Endothelial cell of umbilical vein (primary cell): ENCODE measurements around the gene TMEM229B. TPM values are rescaled to one million over a fixed set of nuclear protein-coding genes. Genes with fewer than 3 reads are reported as not detected.
A peak's percentile ranks its signal among the peaks of the same experiment; 100 is the strongest.

Experiments
- BruUV-seq: library from RNA; stranded (reverse); fragments of 400-500 nt; replicated peaks from 2 replicates; lab custom pipeline; 2021; lab: Mats Ljungman, UMichigan
- CTCF ChIA-PET: fragments of 300-600, 350-600 bp; sonication (Branson Sonifier 250); formaldehyde crosslinking; loops from one replicate; lab custom pipeline; 2021; ENCODE audit warnings: antibody characterized with exemption, inconsistent platforms; lab: Charles Lee
- POLR2A ChIA-PET: fragments of 300-600, 350-600 bp; sonication (Branson Sonifier 250); formaldehyde crosslinking; loops from one replicate; lab custom pipeline; 2021; ENCODE audit warnings: antibody characterized with exemption, inconsistent platforms; lab: Charles Lee
- DNase-seq: peaks from one replicate; pipeline ENCODE4 v3.0.0-alpha.2; 2011; ENCODE audit warnings: low read depth, low spot score
- FAIRE-seq: peaks from 2 replicates; lab custom pipeline; 2011; peaks lifted over from hg19 to GRCh38; lab: Jason Lieb, UNC
- H2AFZ ChIP-seq: 2 replicates; pipeline ENCODE4 v1.6.0; 2012; ENCODE audit warnings: low read depth, low read length, control low read depth, inconsistent platforms
- H3K27ac ChIP-seq: 2 replicates; pipeline ENCODE4 v1.5.1; 2011; ENCODE audit warnings: low read depth, mild to moderate bottlenecking, control low read depth, low read length, moderate library complexity; ENCODE audit not compliant: insufficient read depth
- H3K27me3 ChIP-seq, 2 experiments: 2 replicates each; pipeline versions ENCODE4 v1.6.0 to v1.6.1; 2011; ENCODE audit warnings: low read length in 2 of 2, mixed read lengths in 1 of 2; ENCODE audit not compliant: control insufficient read depth in 2 of 2, insufficient read depth in 2 of 2
- H3K36me3 ChIP-seq, 2 experiments: 2 replicates in 1 of 2; 3 replicates in 1 of 2; pipeline ENCODE4 v1.5.1; 2011; ENCODE audit warnings: low read length in 2 of 2, mild to moderate bottlenecking in 1 of 2, moderate library complexity in 1 of 2; ENCODE audit not compliant: control insufficient read depth in 2 of 2, insufficient read depth in 2 of 2; ENCODE audit errors: extremely low read depth in 1 of 2
- H3K4me1 ChIP-seq: 3 replicates; pipeline ENCODE4 v1.5.1; 2011; ENCODE audit warnings: mild to moderate bottlenecking, low read length; ENCODE audit not compliant: control insufficient read depth, insufficient read depth; ENCODE audit errors: extremely low read depth
- H3K4me2 ChIP-seq: 2 replicates; pipeline ENCODE4 v1.6.1; 2011; ENCODE audit warnings: low read length, control low read depth, mixed read lengths; ENCODE audit not compliant: insufficient read depth
- H3K4me3 ChIP-seq, 3 experiments: fragments of 200-600 bp in 1 of 3; sonication (generic), shearing (Covaris generic) in 1 of 3; replicated peaks in 1 of 3; 2 replicates each; pipeline ENCODE4 v1.5.1; 2011 to 2016; ENCODE audit warnings: control low read depth in 3 of 3, low read length in 3 of 3, mild to moderate bottlenecking in 2 of 3, inconsistent platforms in 1 of 3, low read depth in 1 of 3, moderate library complexity in 1 of 3; ENCODE audit not compliant: insufficient read depth in 1 of 3
- H3K79me2 ChIP-seq: 2 replicates; pipeline ENCODE4 v1.6.0; 2012; ENCODE audit warnings: low read length, inconsistent platforms; ENCODE audit not compliant: control insufficient read depth, insufficient read depth
- H3K9ac ChIP-seq: replicated peaks from 2 replicates; pipeline ENCODE3; 2011; ENCODE audit warnings: low read length, control low read depth; ENCODE audit not compliant: insufficient read depth; ENCODE audit errors: extremely low read depth
- H3K9me1 ChIP-seq: replicated peaks from 3 replicates; pipeline ENCODE4 v1.6.0; 2011; ENCODE audit warnings: mild to moderate bottlenecking, low read length; ENCODE audit not compliant: control insufficient read depth, insufficient read depth; ENCODE audit errors: extremely low read depth
- H3K9me3 ChIP-seq: replicated peaks from 2 replicates; pipeline ENCODE4 v1.5.1; 2012; ENCODE audit warnings: low read length, inconsistent platforms; ENCODE audit not compliant: control insufficient read depth, insufficient read depth
- H4K20me1 ChIP-seq: replicated peaks from 2 replicates; pipeline ENCODE3; 2011; ENCODE audit warnings: mild to moderate bottlenecking, low read length; ENCODE audit not compliant: control insufficient read depth, insufficient read depth; ENCODE audit errors: extremely low read depth
- EZH2 ChIP-seq: IDR thresholded peaks from 2 replicates; pipeline ENCODE4 v1.6.1; 2012; ENCODE audit warnings: borderline replicate concordance, low read depth, mild to moderate bottlenecking, moderate library complexity, low read length, inconsistent platforms; ENCODE audit not compliant: severe bottlenecking
- FOS ChIP-seq: IDR thresholded peaks from 2 replicates; pipeline ENCODE4 v1.6.1; 2011; ENCODE audit warnings: mild to moderate bottlenecking, low read length, moderate library complexity, borderline replicate concordance; ENCODE audit not compliant: insufficient read depth
- GATA2 ChIP-seq: IDR thresholded peaks from 2 replicates; pipeline ENCODE4 v1.7.0; 2011; ENCODE audit warnings: low read depth, mild to moderate bottlenecking, moderate library complexity, mixed read lengths, low read length; ENCODE audit not compliant: insufficient read length, insufficient read depth
- JUN ChIP-seq: IDR thresholded peaks from 2 replicates; pipeline ENCODE4 v1.6.1; 2011; ENCODE audit warnings: borderline replicate concordance, low read depth; ENCODE audit not compliant: insufficient read length, insufficient read depth
- MYC ChIP-seq: IDR thresholded peaks from one replicate; pipeline ENCODE4 v1.6.1; 2011; ENCODE audit warnings: mild to moderate bottlenecking, low read depth, low read length
- POLR2A ChIP-seq: IDR thresholded peaks from 2 replicates; pipeline ENCODE4 v1.6.1; 2012; ENCODE audit warnings: low read depth, mild to moderate bottlenecking, control low read depth, low read length
- POLR2AphosphoS5 ChIP-seq: IDR thresholded peaks from 2 replicates; pipeline ENCODE4 v1.6.1; 2012; ENCODE audit warnings: low read depth, mild to moderate bottlenecking, control low read depth, low read length, moderate library complexity; ENCODE audit not compliant: insufficient read depth
- dilution Hi-C: fragments of 300-500 bp; cut with MboI; formaldehyde crosslinking; loops from one replicate; pipeline ENCODE4 v1.15.0; 2019; ENCODE audit warnings: low sequenced_read_pairs; ENCODE audit not compliant: extremely low pct_ligation_motif_present
- intact Hi-C: fragments of 100-400 bp; cut with micrococcal nuclease; formaldehyde crosslinking; loops from one replicate; pipeline ENCODE4 v1.10.0; 2022
- polyA plus RNA-seq, 4 experiments: library from polyadenylated mRNA; depleted of rRNA in 3 of 4; stranded (reverse) in 3 of 4; unstranded in 1 of 4; fragments of >200 nt; gene quantifications; 2 replicates each; pipeline versions ENCODE4 v1.2.1 to v1.2.3, GENCODE V29; 2011 to 2012; ENCODE audit warnings: missing spikeins in 1 of 4
- total RNA-seq: library from RNA; stranded (reverse); gene quantifications from 2 replicates; pipeline ENCODE4 v1.2.3, GENCODE V29; 2021
- TF ChIP-seq, protein P1 (sequence below), 2 donors: IDR thresholded peaks; 1 replicate in 1 of 2; 2 replicates in 1 of 2; pipeline ENCODE4 v1.5.1; 2011; ENCODE audit warnings: low read length in 2 of 2, mild to moderate bottlenecking in 2 of 2, moderate library complexity in 2 of 2, control low read depth in 1 of 2, inconsistent platforms in 1 of 2, low read depth in 1 of 2; ENCODE audit not compliant: insufficient read depth in 1 of 2; ENCODE audit errors: extremely low read depth in 1 of 2
- TF ChIP-seq, protein P2 (sequence below): IDR thresholded peaks from 2 replicates; pipeline ENCODE4 v1.6.1; 2011; ENCODE audit not compliant: insufficient read depth, insufficient read length

The TMEM229B gene
- total and polyA plus RNA-seq, 2 donors (not counting 3 experiments of a cell fraction or from before 2014, with no cell fraction given): 0.03 TPM; not detected in 1

DNA sequence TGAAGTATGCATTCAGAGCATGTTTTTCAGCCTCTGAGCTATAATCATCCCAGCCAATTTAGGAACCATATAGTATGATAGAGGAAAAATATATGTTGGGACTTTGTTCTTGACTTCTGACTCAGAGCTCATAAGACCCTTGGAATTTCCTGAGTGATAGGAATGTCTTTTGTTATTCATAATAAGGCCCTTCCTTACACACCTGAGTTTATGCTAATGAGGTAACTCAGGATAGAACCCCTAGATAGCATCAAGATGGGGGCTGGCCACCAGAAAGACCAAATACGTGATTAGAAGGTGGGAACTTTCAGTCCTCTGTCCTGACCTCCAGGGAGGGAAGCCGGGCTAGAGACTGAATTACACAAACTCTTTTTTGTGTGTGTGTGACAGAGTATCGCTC is 44.1 kb downstream of the TMEM229B start:
- no TSS peak for BruUV-seq
- intact Hi-C loops: no loop called here
- H4K20me1 ChIP-seq: no peaks in the 10 kb centered on the region
- peaks cover 4% of the 10 kb centered on the region in 2 experiments for H3K27me3 ChIP-seq
- H3K4me1 ChIP-seq: peaks cover 9% of the 10 kb centered on the region
- POLR2A ChIA-PET: no interaction called here
- CTCF ChIA-PET: interaction anchor here (1.2 to 2.3 kb wide), 5 partner anchors 9 to 127 kb away, joined by 3 to 12 read pairs (median 5); no protein-coding TSS in a partner anchor
- no peaks in the 10 kb centered on the region for H3K9me3 ChIP-seq
- no peak overlapping the region for H3K27ac ChIP-seq
- H3K4me2 ChIP-seq: no peak overlapping the region
- H3K9ac ChIP-seq: no peak overlapping the region
- H3K4me3 ChIP-seq: no peak overlapping the region
- dilution Hi-C loops: no loop called here
- no peaks in the 10 kb centered on the region for H3K36me3 ChIP-seq
- no peak for DNase-seq
- TF ChIP-seq MYC (no peak), GATA2 (peak; percentile 15), JUN (peak; percentile 32), EZH2 (no peak), POLR2AphosphoS5 (no peak), POLR2A (no peak), FOS (peak; percentile 18)
- TF ChIP-seq, protein P1, sequence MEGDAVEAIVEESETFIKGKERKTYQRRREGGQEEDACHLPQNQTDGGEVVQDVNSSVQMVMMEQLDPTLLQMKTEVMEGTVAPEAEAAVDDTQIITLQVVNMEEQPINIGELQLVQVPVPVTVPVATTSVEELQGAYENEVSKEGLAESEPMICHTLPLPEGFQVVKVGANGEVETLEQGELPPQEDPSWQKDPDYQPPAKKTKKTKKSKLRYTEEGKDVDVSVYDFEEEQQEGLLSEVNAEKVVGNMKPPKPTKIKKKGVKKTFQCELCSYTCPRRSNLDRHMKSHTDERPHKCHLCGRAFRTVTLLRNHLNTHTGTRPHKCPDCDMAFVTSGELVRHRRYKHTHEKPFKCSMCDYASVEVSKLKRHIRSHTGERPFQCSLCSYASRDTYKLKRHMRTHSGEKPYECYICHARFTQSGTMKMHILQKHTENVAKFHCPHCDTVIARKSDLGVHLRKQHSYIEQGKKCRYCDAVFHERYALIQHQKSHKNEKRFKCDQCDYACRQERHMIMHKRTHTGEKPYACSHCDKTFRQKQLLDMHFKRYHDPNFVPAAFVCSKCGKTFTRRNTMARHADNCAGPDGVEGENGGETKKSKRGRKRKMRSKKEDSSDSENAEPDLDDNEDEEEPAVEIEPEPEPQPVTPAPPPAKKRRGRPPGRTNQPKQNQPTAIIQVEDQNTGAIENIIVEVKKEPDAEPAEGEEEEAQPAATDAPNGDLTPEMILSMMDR (IDR thresholded peaks at IDR 0.05; ENCODE audit: extremely low read depth in 1 of 2, insufficient read depth in 1 of 2, low read depth in 1 of 2, low read length in 2 of 2): no peak
- TF ChIP-seq, protein P2, sequence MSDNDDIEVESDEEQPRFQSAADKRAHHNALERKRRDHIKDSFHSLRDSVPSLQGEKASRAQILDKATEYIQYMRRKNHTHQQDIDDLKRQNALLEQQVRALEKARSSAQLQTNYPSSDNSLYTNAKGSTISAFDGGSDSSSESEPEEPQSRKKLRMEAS: no peak
- FAIRE-seq: no peak
- no peaks in the 10 kb centered on the region for H3K9me1 ChIP-seq
- H3K79me2 ChIP-seq: no peaks in the 10 kb centered on the region
- H2AFZ ChIP-seq: no peak overlapping the region
